HG03095 (cell line): ENCODE data around the gene PPFIBP1.
"Not testable (repeated sequence)": the region's sequence is repeated elsewhere in the genome, so short reads cannot be mapped to it uniquely, and the experiment has no call there.

Source experiments
- ATAC-seq: cut with Tn5 transposase; IDR thresholded peaks from one replicate; pipeline ENCODE4 v1.9.1; 2021; ENCODE audit warnings: moderate library complexity; ENCODE audit not compliant: unreplicated experiment

The PPFIBP1 gene

GRCh38 chr12:27564612-27565213 is 40.7 kb downstream of the PPFIBP1 start:
- ATAC-seq: no peak

GRCh38 chr12:27566159-27566558 is 42.2 kb downstream of the PPFIBP1 start:
- ATAC-seq: no peak

GRCh38 chr12:27566626-27567025 is 42.6 kb downstream of the PPFIBP1 start:
- no peak for ATAC-seq

GRCh38 chr12:27571463-27571862 is 47.5 kb downstream of the PPFIBP1 start:
- no peak for ATAC-seq

GRCh38 chr12:27572486-27573255 is 48.7 kb downstream of the PPFIBP1 start:
- no peak for ATAC-seq

GRCh38 chr12:27573972-27574371 is 50.0 kb downstream of the PPFIBP1 start:
- ATAC-seq: no peak

GRCh38 chr12:27575090-27575761 is 51.2 kb downstream of the PPFIBP1 start:
- ATAC-seq: no peak

DNA sequence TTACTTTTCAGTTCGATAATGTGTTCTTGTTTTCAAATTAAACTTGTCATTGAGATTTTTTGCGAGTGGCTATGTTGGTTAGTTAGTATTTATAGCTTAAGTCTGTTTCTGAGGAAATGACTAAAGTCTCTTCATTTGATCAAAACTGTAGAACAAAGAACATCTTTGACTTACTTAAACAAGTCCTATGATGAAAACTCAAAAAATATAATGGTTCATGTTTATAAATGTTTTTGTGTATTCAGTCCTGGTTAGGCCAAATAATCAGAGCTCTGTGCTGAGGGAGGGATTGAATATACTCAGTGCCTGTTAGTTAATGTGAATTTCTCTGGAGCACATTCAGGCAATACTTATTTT is 51.7 kb downstream of the PPFIBP1 start:
- no peak for ATAC-seq

GRCh38 chr12:27576667-27577347 is 52.8 kb downstream of the PPFIBP1 start:
- ATAC-seq: no peak

GRCh38 chr12:27577688-27578087 is 53.7 kb downstream of the PPFIBP1 start:
- ATAC-seq: no peak

DNA sequence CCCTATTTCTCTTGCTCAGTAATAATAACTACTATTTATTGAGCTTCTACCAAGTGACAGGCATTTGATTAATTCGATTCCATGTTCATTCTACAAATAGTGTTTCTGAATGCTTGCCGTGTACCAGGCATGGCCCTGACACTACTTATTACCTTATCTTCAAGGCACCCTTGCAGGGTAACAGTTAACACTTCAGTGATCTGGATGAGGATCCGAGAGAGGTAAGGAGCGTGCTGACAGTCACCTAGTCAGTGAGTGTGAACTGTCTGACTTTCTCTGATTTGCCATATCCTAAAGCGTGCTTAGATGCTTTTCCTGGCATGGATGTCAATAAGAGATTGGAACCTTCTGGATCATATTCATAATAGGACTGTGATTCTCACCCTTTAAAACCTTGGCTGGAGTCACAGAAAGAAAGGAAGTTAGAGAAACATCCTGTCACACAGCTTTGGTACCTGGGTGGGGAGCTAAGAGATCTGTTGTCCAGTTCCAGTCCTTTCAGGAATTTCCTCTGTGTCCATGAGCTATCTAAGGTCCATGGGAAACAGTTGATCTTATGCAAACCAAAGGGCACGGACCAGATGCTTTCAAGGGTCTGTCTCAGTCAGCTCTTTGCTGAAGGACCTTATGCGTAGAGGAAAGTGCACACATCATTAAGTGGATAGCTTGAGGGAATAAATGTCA is 54.8 kb downstream of the PPFIBP1 start:
- ATAC-seq: no peak

GRCh38 chr12:27580561-27581330 is 56.7 kb downstream of the PPFIBP1 start:
- no peak for ATAC-seq

DNA sequence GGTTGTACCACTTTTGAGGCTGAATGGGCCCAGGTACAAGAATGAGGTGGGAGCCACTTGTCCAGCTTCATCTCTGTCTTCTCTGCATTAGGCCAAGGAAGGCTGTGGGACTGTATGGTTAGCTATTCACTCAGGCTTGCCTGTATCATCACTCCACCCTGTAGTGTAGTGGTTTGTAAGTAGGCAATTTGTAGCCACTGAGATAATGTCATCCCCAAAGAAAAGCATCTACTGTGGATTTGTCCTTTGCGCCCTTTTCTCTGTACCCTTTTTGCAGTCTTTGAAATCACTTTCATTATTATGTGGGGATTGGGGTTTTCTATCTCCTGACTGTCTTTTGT is 57.3 kb downstream of the PPFIBP1 start:
- not testable (repeated sequence) for ATAC-seq

DNA sequence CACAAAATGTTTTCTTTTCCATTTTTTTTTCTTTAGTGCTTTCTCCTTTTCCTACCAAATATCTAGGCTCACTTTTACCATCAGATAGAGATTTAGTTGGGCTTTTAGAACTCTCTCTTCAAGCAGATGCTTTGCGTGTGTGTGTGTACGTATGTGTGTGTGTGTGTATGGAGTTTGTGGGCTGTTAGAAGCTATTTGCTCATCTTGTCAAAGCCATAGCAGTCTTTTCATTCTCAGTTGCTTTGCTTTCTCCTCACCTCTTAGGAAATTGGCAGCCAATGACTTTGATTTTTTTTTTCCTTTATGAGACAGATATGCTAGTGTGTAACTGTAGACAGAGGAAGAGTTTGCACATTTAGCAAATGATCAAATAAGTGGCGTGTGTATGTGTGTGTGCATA is 57.8 kb downstream of the PPFIBP1 start:
- ATAC-seq: not testable (repeated sequence)

GRCh38 chr12:27582445-27582844 is 58.4 kb downstream of the PPFIBP1 start:
- not testable (repeated sequence) for ATAC-seq

- no peak for ATAC-seq
Observed at GRCh38 chr12:27583057-27583797, 59.2 kb downstream of the PPFIBP1 start.

DNA sequence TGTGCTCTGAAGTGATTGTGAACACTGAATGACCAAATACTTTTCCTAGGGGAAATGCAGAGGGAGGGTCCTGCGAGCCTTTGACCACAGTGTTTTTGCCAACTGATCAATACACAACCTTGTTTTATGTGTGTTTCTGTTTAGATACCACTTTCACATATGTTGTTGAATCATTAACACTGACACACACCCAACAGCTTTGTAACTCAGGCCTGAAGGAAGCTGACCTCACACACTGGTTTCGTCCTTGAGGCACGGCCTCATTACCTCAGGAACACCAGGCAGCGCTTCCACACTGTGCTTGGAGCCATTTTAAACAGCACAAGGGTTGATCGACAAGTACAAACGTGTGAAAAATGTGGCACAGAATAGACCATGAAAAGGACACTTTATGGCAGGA is 60.0 kb downstream of the PPFIBP1 start:
- ATAC-seq: no peak

DNA sequence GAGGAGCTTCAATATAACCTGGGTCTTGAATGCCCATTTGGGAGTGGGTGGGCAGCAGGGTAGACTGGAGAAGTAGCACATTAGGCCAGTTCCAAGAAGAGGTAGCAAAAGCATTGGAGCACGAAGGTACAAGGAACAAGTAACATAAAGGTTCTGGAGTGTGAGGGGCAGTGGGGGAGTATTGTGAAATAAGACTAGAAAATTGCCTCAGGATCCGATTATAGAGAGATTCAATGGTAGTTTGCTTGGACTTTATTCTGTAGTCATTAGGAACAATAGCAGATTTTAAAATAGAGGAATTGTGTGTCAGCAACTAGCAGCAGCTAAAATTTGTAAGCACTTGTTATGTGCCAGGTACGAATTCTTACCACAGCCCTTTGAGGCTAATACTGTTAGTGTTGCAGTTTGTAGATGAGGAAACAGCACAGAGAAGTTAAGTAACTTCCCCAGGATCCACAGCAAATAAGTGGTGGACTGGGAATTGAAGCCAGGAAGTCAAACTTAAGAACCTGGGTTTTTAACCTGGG is 61.8 kb downstream of the PPFIBP1 start:
- no peak for ATAC-seq

- ATAC-seq: not testable (repeated sequence)
Observed at GRCh38 chr12:27588075-27588730, 64.2 kb downstream of the PPFIBP1 start.
